A549 treated with DMSO at 1 μM for 4 hours (cell line): Measurements from ENCODE around the gene RIPK3. TPM values are rescaled to one million over a fixed set of nuclear protein-coding genes. Genes with fewer than 3 reads are reported as not detected.

Experiments
- total RNA-seq: library from RNA; stranded (reverse); fragments of 200-300 nt; extraction: Qiagen RNA extraction; gene quantifications from 5 replicates; pipeline ENCODE4 v1.2.3, GENCODE V29; 2022; ENCODE audit warnings: low read depth

Gene RIPK3
- total RNA-seq, result not detected in 5 replicates

DNA sequence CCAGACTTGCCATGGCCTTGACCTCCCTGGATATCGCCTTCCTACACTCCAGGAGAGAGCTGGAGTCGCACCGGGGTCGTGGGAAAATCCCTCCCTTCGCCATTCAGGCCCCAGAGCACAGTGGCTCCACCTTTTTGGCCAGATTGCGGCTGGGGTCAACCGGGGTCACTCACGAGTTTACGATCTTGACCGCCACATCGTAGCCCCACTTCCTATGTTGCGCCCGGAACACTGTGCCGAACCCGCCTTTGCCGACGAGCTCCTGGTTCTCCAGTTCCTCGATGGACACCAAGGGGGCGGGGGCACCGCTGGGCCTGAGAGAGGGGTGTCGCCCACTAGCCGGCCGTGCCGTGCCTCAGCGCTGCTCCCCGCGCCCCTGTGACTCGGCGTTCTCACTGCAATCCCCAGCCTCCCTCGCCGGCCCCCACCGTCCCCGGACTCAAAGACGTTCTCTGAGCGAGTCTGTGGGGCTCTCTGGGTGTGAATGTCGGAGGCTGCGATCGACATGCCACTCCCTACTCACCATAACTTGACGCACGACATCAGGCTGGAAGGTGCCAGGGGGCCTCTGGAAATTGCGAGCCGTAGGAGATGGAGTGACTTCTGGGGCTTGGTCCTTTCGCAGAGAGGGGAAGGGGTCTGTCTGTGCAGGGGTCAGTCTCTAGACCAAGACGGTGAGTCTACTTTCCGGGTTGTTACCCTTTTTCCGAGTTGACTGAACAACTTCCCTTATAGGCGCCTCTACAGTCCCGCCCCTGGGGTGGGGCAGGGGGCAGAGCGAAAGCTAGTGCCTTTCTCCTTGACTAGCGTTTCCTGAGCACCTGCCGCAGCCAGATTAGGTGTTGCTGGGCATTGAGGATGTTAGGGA, at the start of gene RIPK3:
Gene RIPK3 (minus strand): TSS at position 708 of the 868 bp plus-strand sequence. CDS start 165 bp downstream, at position 543.

DNA sequence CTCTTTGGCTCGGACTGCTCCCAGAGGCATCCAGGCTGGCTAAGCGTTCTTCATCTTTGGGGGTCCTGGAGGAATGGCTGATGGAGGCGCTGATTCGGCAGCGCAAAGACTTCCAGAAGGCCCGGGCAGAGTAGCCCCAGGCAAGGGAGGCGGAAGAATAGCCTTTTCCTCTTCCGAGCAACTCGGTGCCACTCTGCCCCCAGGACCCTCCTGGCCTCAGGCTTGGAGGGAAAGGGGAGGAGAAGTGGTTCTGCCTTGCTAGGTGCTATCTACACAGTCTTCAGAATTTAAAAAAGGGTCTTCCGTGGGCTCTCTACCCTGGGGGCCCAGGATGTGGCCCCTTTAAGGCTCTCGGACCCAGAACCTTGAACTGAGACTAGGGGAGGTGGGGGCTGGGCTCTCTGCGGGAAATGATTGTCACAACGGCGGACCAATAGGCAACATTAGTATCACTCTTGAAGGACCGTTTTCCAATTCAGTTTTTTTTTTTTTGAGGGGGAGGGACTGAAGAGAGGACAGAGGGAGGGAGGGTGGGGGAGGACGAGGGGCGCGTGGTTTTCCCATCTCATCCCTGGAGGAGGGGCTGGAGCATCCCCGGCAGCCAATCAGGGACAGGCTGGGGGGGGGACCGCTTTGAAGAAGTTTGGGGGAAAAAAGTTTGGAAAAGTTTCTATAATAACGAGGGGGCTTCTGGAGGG, 27.9 kb upstream of the RIPK3 start, which contains the start of gene NFATC4:
Gene NFATC4 (plus strand): TSS at position 671 of the 698 bp plus-strand sequence. CDS start 157 bp downstream, outside the sequence.

DNA sequence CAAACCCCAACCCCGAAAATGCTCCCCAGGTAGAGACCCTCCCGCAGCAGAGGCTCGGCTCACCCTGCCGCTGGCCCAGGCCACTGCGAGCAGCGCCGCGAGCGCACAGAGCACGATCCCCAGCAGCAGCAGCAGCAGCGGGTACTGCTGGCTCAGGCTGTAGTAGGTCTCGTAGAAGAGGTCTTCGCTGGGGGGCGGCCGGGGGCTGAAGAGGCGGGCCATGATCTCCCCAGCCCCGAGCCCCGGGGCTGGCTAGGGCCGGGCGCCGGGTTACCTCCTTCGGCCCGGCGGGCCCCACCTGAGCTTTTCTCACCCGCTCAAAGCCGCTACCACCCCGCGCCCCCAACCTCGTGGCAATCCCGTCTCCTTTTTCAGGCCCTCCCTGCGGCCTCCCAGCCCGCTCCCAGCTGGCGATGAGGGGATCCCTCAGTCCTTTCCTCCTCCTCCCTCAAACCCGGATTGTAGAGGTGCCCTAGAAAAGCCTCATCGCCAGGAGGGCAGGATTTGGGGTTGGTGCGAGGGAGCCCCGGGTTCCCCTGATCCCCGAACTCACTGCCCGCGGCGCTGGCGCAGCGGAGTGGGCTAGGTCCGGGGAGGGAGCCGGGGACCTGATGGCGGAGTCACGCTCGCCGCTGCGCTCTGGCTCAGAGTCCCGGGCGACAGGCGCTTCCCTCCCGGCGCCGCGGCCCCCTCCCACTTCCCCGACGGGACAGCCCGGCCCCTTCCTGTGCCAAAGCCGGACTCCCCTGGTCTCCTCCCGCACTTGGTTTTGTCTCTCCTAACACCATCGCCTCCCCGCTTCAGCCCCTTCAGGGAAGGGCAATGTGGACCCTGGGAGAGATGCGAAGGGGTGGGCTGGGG, 5.1 kb downstream of the RIPK3 start, which contains the start of gene ADCY4:
Gene ADCY4 (minus strand): TSS at position 641 of the 861 bp plus-strand sequence. CDS start 419 bp downstream, at position 222.

DNA sequence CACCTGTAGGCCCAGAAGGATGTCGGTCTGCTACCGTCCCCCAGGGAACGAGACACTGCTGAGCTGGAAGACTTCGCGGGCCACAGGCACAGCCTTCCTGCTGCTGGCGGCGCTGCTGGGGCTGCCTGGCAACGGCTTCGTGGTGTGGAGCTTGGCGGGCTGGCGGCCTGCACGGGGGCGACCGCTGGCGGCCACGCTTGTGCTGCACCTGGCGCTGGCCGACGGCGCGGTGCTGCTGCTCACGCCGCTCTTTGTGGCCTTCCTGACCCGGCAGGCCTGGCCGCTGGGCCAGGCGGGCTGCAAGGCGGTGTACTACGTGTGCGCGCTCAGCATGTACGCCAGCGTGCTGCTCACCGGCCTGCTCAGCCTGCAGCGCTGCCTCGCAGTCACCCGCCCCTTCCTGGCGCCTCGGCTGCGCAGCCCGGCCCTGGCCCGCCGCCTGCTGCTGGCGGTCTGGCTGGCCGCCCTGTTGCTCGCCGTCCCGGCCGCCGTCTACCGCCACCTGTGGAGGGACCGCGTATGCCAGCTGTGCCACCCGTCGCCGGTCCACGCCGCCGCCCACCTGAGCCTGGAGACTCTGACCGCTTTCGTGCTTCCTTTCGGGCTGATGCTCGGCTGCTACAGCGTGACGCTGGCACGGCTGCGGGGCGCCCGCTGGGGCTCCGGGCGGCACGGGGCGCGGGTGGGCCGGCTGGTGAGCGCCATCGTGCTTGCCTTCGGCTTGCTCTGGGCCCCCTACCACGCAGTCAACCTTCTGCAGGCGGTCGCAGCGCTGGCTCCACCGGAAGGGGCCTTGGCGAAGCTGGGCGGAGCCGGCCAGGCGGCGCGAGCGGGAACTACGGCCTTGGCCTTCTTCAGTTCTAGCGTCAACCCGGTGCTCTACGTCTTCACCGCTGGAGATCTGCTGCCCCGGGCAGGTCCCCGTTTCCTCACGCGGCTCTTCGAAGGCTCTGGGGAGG, 28.9 kb downstream of the RIPK3 start, which contains the start of gene LTB4R:
Gene LTB4R (plus strand): TSS at position 857 of the 959 bp plus-strand sequence. CDS start 4,150 bp downstream, outside the sequence.

DNA sequence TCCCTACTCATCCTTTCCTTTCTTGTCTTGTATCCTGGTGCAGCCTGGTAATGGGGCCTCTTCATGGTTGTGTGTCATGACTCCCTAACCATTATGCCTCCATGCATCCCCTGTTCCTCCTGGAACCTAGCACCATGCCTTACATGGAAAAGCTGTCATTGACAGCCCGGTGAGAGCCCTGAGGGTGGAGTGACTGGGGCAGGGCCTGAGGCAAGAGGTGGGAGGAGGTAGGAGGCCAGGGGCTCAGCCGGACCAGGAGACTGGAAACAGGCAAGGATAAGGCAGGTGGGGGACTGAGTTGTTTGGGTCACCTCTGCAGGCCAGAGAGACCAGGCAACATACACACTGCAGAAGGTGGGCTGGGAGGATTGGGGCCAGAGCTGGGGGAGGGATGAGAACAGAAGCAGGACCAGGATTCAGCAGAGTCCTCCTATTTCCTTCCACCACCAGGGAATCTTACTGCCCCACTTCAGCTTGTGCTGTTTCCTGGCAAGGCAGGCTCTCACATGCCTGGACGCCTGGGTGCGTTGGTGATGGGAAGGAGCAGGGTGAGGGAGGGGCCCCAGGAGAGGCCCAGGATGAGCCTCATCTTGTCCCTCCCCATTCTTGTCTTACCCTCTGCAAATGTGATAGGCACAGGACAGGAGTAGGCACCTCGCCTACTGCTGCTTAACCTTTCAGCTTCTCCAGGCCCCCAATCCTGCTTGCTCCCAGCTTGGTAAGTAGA, 30.1 kb downstream of the RIPK3 start, which contains the start of gene LTB4R2:
Gene LTB4R2 (plus strand): TSS at position 603 of the 727 bp plus-strand sequence. CDS start 525 bp downstream, outside the sequence.

DNA sequence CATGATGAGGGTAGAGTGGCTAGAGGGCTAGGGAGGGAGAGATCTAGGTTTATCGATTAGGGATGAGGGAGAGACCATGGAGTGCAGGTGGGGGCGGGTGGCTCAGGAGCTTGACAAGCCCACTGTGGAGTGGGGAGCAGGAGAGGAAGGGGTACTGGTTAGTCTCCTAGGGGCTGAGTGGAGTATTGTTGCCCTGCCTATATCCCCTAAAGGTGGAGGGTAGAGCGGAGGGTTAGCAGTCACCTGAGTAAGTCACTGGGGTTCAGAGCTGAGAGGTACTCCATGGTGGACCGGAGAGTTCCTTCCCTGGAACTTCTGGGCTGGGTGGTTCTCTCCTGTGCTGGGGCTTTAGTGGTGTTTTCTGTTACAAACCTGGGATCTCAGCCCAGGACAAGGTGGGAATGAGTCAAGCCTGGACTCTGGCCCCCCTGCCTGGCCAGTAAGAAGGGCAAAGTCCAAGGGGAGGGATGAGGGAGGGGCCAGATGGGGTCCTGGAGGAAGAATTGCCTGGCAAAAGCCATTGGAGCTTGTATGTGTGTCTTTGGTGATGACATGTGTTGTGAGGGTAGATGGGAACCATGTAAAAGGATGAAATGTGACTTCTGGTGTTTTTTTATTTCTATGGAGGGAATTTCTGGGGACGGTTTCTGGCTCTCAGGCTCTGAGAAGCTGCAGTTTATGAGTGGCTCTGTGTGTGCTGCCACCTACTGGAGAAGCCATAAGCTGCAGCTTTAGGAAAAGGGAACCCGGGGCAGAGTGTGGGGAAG, 32.0 kb downstream of the RIPK3 start, which contains the start of gene CIDEB:
Gene CIDEB (minus strand): TSS at position 403 of the 767 bp plus-strand sequence. CDS start 119 bp downstream, at position 284.

DNA sequence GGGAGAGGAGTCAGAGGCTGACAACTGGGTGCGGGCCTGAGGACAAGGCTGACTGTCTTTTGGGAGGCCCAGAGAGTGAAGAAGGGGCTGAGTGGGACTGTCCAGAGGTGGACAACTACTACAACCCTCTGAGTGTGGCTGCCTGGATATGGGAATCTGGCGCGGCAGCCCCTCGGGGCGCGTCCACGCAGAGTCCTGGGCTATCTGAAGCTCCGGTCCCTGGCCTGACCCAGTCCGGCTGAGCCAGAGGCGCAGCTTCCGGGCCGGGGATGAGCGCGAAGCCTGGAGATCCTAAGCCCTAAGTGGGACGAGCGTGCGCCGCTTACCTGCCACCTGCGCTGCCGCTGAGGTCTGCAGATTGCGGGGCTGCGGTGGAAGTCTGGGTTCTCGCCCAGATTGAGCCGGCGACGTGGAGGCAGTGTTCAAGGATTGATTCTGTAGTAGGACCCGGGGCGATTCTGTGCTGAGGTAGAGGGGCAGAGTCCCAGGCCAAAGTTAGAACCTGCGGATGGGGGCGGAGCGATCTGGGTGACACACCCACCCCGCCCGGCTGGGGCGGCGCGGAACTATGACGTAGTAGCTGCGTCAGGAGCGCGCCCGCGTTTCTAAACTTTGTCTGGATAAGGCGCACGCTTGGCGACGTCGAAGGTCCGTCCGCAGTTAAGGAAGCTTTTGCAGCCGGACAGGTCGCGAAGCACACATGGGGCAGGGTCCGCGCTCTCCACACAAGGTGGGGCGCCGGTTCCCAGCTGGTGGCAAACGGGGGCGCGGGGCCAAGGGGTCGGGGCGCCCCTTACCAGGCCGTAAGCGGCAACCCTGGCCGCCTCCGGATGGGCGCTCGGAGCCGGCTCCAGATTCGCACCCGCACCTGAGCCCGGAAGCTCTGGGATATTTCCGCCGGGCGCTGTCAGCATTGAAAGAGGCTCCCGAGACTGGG, 40.3 kb downstream of the RIPK3 start, which contains the start of the genes DHRS1 and NOP9:
Gene DHRS1 (minus strand): TSS at position 526 of the 937 bp plus-strand sequence. CDS start 674 bp downstream, outside the sequence.
Gene NOP9 (plus strand): TSS at position 596 of the 937 bp plus-strand sequence. CDS start 105 bp downstream, at position 701.

Other genes starting within 250 kb of the RIPK3 start
- gene PCK2, start 245.7 kb downstream of the RIPK3 start, total RNA-seq, result 17.9 to 21.1 TPM (median 19.7 TPM) in 5 replicates
- gene DCAF11, start 225.2 kb downstream of the RIPK3 start, total RNA-seq, result 21.0 to 25.3 TPM (median 21.5 TPM) in 5 replicates
- 0.58 to 1.0 TPM (median 0.99 TPM) in 5 replicates for gene NRL, start 225.0 kb downstream of the RIPK3 start, total RNA-seq
- gene FITM1, start 209.3 kb downstream of the RIPK3 start, total RNA-seq, result 0.15 to 0.28 TPM (median 0.24 TPM) in 3 of 5 replicates, not detected in the others
- gene PSME1, start 203.8 kb downstream of the RIPK3 start, total RNA-seq, result 163 to 182 TPM (median 171 TPM) in 5 replicates
- 50.9 to 61.8 TPM (median 56.9 TPM) in 5 replicates for gene EMC9, start 198.4 kb downstream of the RIPK3 start, total RNA-seq
- 164 to 198 TPM (median 177 TPM) in 5 replicates for gene PSME2, start 193.4 kb downstream of the RIPK3 start, total RNA-seq
- gene RNF31, start 192.5 kb downstream of the RIPK3 start, total RNA-seq, result 25.6 to 33.1 TPM (median 29.9 TPM) in 5 replicates
- 14.6 to 21.4 TPM (median 16.7 TPM) in 5 replicates for gene IRF9, start 178.7 kb downstream of the RIPK3 start, total RNA-seq
- gene REC8, start 167.9 kb downstream of the RIPK3 start, total RNA-seq, result 3.4 to 6.4 TPM (median 4.3 TPM) in 5 replicates
- gene IPO4, start 151.2 kb downstream of the RIPK3 start, total RNA-seq, result 79.6 to 102 TPM (median 88.2 TPM) in 5 replicates
- 65.1 to 72.9 TPM (median 67.8 TPM) in 5 replicates for gene TM9SF1, start 144.6 kb downstream of the RIPK3 start, total RNA-seq
- 0.07 TPM in 1 of 5 replicates, not detected in the others for gene TSSK4, start 134.3 kb downstream of the RIPK3 start, total RNA-seq
- 79.6 to 96.4 TPM (median 82.0 TPM) in 5 replicates for gene CHMP4A, start 126.5 kb downstream of the RIPK3 start, total RNA-seq
- 27.9 to 35.3 TPM (median 29.6 TPM) in 5 replicates for gene MDP1, start 123.9 kb downstream of the RIPK3 start, total RNA-seq
- 427 to 475 TPM (median 451 TPM) in 5 replicates for gene NEDD8, start 107.6 kb downstream of the RIPK3 start, total RNA-seq
- gene GMPR2, start 107.1 kb downstream of the RIPK3 start, total RNA-seq, result 52.4 to 64.1 TPM (median 56.5 TPM) in 5 replicates
- gene TINF2, start 97.4 kb downstream of the RIPK3 start, total RNA-seq, result 32.6 to 41.9 TPM (median 37.8 TPM) in 5 replicates
- 0.60 to 1.1 TPM (median 0.83 TPM) in 5 replicates for gene TGM1, start 76.8 kb downstream of the RIPK3 start, total RNA-seq
- 12.5 to 19.5 TPM (median 16.6 TPM) in 5 replicates for gene RABGGTA, start 68.4 kb downstream of the RIPK3 start, total RNA-seq
- gene DHRS1, start 40.2 kb downstream of the RIPK3 start, total RNA-seq, result 10.9 to 13.5 TPM (median 11.8 TPM) in 5 replicates
- gene NOP9, start 40.1 kb downstream of the RIPK3 start, total RNA-seq, result 15.6 to 19.7 TPM (median 18.9 TPM) in 5 replicates
- gene CIDEB, start 32.0 kb downstream of the RIPK3 start, total RNA-seq, result 0.14 to 0.70 TPM (median 0.29 TPM) in 5 replicates
- 2.4 to 5.7 TPM (median 4.7 TPM) in 5 replicates for gene LTB4R2, start 29.9 kb downstream of the RIPK3 start, total RNA-seq
- gene LTB4R, start 28.5 kb downstream of the RIPK3 start, total RNA-seq, result 3.4 to 8.6 TPM (median 5.6 TPM) in 5 replicates
- not detected in 5 replicates for gene ADCY4, start 4.9 kb downstream of the RIPK3 start, total RNA-seq
- 0.10 to 0.38 TPM (median 0.20 TPM) in 4 of 5 replicates, not detected in the other for gene NFATC4, start 28.2 kb upstream of the RIPK3 start, total RNA-seq
- 0.19 to 0.40 TPM (median 0.20 TPM) in 5 replicates for gene NYNRIN, start 59.0 kb upstream of the RIPK3 start, total RNA-seq
- gene CBLN3, start 89.7 kb upstream of the RIPK3 start, total RNA-seq, result 1.3 to 1.9 TPM (median 1.5 TPM) in 5 replicates
- 26.3 to 30.9 TPM (median 29.6 TPM) in 5 replicates for gene KHNYN, start 90.0 kb upstream of the RIPK3 start, total RNA-seq
- gene SDR39U1, start 102.8 kb upstream of the RIPK3 start, total RNA-seq, result 42.5 to 52.7 TPM (median 46.6 TPM) in 5 replicates
- gene CMA1, start 168.3 kb upstream of the RIPK3 start, total RNA-seq, result not detected in 5 replicates
- gene CTSG, start 236.3 kb upstream of the RIPK3 start, total RNA-seq, result not detected in 5 replicates